NCI-H69 (cell line): Measurements from ENCODE around the gene SART3.
"Not testable (repeated sequence)": the region's sequence is repeated elsewhere in the genome, so short reads cannot be mapped to it uniquely, and the experiment has no call there.

Experiments
- DNase-seq: peaks from one replicate; lab custom pipeline; 2025; lab: John Stamatoyannopoulos, UW

Gene SART3

DNA sequence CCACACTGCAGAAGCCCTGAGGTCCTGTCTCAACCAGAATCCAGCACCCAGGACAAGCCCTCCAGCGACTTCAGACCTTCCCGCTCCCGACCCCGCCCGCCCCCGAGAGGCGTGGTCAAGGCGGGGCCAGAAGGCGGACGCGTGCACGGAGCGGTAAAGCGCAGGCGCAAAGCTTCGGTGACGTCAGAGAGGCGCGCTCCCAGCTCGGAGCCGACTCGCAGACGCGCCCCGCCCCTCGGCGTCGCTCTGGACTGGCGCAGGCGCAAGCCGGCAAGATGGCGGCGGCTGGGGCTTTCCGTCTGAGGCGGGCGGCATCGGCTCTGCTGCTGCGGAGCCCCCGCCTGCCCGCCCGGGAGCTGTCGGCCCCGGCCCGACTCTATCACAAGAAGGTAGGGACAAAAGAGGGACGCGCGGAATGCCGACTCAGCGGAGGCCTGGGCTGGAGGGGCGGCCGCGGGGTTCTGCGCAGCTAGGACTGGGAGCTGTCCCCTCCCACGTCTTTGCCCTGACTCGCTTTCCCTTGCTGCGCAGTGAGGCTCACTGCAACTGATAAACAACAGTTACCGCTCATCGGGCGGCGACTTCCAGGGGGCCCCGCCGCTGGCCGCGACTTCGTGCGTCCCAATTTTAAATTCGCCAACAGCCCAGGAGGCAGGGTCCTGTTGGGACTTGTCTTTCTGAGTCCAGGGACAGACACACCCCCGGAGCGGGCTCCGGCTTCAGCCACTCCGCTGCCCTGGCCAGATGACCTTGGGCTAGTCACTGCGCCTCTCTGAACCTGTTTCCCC is 1.6 kb upstream of the SART3 start, which contains the start of gene ISCU:
TSS of gene ISCU (plus strand) at position 249 of the 788 bp plus-strand sequence. CDS start at position 276, 27 bp downstream.
- peak; percentile 99 for DNase-seq

DNA sequence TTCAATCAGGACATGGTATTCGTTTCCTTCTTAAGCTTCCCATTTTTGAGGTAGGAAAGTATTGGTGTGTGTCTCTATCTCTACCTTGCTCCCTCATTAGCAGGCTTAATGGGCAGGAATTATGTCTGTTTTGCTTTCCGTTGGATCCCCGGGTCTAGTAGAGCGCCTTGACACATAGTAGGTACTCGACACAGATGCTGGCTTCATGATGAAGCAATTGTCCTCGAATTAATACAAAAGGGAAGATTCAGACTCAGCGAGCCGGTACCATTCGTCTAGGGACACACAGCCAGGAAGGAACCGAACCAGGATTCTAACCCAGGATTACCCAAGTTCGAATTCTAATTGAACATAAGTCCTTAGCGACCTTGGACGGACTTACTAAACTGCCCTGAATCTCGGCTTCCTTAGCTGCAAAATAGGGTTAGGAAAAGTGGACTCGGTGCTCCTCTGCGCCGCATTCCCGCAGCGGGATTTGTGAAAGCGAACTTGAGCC is 927 bp upstream of the SART3 start:
- peak; percentile 77 for DNase-seq

DNA sequence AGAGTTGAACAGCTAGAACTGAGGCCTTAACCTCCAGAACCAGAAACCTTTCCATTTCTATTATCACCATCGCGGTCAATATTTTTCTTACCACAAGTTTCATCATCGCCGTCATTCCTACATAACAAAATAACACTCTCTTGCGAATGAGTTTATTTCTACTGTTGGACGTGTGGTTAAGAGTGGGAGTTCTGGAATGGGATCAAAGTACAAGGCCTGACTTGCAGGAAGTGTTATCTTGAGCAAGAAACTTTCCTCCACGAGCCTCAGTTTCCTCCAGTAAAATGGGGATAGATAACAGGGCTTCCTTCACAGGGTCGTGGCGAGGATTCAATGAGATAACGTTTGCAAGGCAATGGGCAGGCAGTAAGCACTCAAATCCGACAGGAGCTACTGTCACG is 652 bp downstream of the SART3 start:
- no peak for DNase-seq

DNA sequence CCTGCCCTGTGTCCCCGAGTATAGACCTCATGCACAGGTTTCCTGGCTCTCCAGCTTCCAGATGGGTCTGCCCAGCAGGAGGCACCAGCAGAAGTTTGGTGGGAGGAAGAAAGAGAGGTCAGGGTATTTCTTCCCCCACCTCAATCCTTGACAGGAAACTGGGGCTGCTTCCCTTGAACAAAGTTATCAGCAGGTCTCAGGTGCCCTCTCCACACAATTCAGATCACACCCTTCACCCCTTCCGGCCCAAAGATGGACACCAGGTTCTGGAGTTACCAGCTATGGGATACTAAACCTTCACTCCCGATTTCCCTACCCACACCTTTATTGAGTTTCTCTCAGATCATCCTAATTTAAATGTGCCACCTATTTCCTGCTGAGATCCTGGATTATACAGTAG is 1.2 kb downstream of the SART3 start:
- DNase-seq = no peak

DNA sequence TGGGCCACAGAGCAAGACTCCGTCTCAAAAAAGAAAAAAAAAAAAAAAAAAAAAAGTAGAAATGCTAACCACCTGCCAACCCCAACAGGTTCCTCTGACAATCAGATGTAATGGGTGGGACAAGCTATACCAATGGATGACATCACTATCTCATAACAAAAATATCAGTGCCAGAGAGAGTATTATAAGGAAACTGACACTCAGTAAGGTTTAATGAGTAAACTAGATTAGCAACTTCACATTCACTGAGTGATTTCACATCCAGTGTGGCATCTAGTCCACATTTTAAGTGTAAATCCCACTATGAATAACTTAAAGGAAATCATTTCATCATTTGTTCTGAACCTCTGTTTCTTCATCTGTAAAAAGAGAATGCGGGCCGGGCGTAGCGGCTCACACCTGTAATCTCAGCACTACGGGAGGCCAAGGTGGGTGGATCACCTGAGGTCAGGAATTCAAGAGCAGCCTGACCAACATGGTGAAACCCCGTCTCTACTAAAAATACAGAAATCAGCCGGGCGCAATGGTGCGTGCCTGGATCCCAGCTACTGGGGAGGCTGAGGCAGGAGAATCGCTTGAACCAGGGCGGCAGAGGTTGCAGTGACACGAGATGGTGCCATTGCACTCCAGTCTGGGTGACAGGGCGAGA is 1.8 kb downstream of the SART3 start:
- DNase-seq = no peak

DNA sequence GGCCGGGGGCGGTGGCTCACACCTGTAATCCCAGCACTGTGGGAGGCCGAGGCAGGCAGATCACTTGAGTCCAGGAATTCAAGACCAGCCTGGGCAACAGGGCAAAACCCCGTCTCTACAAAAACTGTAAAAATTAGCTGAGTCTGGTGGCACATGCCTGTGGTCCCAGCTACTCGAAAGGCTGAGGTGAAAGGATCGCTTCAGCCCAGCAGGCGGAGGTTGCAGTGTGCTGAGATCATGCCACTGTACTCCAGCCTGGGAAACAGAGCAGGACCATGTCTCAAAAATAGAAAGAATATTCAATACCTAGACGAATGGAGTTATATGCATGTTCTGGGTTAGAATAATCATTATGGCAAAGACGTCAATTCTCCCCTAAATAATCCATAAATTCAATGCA is 5.6 kb downstream of the SART3 start:
- not testable (repeated sequence) for DNase-seq

DNA sequence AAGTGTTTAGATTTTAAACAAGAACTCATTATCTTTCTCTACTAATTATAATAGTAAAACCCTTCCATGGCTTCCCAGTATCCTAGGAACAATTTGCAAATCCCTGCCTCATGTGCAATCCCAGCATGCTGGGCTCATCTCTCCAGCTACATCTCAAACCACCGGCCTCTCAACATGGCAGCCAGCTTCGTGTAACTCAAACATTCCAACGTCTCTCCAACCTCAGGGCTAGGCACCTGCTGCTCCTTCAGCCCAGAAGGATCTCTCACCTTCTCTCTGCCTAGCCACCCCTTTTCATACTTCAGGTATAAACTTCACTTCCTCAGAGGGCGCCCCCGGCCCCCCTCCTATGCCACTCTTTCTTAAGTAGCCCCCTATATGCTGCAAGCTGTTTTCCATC is 7.2 kb downstream of the SART3 start:
- DNase-seq = no peak

DNA sequence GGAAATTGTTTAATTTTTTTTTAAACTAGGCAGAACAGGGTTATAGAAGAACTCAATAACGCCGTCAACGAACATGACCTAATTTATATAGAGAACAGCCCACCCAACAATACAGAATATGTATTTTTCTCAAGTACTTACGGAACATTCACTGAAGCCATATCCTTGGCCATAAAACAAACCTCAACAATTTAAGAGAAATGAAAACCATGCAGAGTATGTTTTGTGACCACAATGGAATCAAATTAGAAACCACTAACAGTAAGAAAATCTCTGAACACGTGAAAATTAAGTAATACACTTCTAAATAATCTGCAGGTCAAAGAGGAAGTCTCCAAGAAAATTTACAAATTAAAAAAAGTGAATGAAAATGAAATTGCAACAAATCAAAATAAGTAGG is 9.4 kb downstream of the SART3 start:
- DNase-seq = no peak

DNA sequence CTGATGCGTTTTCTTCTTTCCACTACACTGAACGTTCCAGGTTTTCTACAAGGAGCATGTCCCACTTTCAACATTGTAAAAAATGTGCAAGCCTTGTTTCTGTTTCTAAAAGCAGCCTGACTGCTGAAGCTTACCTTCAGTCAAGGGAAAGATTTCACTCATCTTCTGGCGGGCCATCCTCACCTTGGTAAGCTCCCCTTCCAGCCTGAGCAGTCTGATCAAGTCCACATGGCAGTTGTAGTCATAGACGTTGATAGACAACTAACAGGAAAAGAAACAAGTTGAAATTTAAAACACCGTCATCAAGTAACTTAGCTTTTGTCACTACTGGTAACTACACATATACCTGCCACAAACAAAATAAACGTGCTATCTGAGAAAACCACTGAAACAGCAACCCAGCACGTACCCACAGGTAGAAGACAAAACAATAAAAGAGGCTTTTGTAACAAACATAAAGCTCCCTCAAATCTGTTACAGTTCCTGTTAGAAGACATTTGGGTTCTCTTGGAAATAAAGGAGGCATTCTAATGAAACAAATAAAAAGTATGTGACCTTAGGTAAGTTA is 11.9 kb downstream of the SART3 start:
- DNase-seq = no peak

DNA sequence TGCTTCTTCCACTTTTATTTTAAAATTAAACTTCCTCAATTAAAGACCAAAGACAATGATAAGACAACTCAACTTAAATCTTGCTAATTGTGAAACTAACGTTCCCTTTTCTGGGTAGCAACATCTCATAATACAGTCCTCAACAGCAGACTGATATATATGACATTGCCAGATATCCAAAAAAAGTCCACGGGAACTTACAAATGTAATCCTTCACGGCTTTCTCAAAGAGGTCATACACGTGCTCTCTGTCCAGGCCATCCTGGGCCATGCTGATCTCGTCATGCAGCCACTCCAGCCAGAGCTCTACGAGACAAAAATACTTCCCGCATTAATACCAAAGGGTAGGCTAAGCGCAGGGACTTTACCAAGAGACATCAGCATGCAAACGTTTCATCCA is 13.3 kb downstream of the SART3 start:
- no peak for DNase-seq

DNA sequence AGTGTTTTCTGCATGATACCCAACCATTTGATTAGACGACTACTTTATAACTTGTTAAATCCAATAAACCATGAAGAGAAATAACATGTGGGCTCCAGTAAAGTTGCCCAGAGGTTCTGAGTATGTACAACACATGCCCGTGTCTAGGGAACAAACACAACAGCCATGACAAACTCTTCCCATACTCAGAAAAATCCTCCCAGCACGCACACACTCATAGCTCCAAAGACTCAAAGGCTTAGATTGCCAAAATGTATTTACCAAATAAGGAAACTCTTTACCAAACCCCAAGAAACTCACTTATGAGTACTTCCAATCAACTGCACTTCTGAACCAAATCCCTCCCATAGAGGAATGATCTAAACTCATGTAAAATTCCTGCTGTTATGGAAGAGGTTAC is 17.3 kb downstream of the SART3 start:
- DNase-seq = no peak

DNA sequence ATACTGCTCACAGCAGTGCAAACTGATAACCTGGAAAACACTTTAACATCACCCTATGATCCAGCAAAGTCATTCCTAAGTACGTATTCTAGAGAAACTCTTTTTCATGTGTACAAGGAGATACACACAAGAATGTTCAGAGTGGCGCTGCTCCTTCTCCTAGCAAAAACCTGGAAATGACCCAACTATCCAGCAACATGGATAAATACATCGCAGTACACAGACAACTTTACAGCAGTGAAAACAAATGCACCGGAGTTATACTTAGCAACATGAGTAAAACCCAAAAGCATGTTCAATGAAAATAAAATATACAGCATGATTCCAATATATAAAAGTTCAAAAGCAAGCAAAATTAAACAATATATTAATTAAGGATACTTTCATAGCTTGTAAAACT is 18.7 kb downstream of the SART3 start:
- no peak for DNase-seq

DNA sequence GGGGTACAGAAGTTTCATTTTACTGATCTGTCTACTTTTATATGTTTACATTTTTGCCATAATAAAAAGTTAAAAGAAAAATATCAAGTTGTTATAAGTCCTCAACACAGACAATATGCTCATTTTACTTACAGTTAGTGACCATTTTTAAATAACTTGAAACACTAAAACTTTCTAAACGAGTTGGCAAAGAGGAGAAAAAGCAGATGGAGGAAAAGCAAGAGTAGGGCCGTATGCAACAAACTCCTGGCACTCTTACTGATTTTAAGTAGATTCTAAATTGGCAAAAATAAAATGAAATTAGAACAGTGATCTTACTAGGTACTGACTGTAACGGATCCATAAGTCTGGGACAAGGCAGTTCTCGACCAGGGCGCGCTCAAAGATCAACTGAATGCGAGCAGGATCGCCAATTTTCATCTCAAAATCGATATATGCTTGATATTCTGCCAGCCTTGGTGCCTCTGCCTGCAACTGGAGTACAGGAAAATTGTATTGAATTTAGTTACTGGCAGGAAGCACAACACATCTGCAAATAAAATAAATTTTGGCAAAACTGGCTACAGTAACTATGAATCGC is 22.3 kb downstream of the SART3 start:
- no peak for DNase-seq

DNA sequence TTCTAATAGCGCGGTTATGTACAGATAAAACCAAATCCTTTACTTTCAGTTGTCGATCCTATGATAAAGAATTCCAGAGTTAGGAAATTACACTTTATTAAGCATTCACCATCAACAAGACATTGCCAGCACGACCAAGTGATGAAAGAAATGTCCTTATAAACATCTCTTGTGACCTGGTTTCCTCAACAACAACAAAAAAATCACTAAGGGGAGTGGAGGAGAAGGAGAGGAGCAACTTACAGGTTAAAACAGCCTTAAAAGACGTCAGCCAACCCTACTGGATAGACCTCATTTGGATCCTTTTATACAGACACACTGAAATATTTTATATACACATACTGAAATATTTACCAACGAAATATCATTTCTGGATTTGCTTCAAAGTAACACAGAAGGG is 22.8 kb downstream of the SART3 start:
- no peak for DNase-seq

DNA sequence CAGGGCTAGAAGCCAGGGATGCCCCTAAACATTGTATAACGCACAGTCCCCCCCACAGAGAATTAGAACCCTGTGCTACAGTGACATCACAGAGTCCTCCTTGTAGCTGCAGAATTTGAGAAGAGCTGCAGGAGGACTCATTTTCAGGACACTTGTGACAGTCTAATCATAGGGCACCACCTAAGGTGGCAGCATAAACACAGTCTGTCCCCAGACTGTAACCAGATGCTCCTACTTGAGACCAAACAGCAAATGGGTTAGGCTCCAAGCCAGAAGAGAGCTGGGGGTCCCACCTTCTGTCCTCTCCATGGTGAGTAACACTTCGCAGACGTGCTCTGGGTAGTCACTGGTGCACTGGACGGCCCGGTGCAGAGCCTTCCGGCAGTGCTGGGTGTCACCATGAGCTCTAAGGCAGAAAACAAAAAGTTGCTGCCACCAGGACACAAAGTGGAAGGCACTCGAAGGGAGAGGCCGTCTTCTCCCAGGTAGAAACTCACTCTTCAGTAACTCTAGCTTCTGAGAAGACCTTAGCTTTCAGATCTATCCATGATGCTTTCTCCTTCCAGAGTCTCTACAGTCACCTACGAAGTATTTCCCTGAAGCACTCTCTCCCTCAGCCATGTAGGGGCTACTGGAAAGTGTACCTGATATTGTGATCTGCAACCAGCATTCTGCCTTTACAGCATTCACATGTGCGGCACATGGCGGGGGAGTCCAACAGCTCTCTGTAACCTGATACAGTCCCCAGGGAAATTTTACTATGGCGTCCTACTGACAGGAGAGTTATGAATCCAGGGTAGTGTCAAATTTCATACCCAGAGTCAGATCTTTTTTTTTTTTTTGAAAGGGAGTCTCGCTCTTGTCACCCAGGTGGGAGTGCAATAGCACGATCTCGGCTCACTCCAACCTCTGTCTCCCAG is 28.8 kb downstream of the SART3 start:
- DNase-seq = peak; percentile 84

DNA sequence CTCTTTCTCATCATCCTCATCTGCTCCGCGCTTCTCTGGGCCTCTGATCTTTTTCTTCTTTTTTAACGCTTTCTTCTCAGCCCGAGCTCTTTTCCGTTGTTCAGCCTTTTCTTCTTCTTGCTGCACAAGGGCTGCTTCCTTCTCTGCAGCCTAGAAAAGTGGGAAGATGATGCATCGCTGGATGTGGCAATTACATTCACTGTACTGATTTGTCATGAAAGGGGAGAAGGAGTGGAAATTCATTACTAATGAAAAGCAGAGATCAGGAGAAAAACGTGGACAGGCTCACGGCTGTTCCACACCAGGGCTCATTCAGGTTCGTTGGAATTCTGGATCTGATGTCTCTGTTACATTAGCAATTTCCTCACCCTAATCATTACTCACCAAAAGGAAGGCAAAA is 30.8 kb downstream of the SART3 start:
- DNase-seq = no peak

DNA sequence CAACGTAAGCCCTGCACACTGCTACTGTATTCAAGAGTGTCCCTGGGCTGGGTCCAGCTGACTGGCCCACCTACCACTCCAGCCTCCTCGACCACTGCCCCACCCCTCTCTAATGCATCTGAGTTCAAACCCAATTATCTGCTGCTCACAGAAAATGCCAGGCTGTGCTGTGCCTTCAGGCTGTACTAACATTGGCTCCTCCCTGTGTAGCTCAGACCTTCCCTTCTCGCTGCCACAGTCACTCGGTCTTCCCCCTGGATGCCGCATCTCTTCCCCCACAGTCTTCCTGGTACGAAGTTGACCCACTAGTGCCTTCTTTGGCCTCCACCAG is 33.8 kb downstream of the SART3 start:
- no peak for DNase-seq

DNA sequence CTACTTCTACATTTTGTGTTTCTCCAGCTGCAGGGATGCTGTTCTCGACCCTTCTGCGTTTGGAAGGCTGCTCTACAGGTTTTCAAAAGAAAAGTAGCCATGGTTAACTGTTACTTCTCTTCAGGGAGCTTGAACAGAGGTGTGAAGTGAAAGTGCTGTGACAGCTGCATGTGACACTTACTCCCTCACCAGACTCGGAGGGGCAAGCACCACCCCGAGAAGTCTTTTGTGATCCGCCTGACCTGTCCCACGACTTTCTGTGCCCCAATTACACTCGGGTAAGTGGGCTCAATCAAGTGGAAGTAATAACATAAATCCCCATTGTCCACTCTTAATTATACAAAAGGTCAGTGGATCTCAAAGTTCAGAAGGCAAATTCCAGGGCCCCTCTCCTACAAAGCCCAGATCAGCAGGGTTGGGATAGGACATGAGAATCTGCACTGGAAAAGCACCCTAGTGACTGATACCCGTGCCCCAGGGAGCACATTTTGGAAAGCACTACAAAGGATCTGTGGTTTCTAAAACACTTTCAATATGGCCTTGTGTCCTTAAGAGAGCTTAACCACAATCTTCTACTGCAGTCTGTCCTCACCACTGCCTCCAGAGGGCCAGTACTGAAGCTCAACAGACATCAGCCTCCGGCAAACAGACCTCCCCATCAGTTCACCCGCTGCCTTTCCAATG is 34.3 kb downstream of the SART3 start:
- DNase-seq = no peak

DNA sequence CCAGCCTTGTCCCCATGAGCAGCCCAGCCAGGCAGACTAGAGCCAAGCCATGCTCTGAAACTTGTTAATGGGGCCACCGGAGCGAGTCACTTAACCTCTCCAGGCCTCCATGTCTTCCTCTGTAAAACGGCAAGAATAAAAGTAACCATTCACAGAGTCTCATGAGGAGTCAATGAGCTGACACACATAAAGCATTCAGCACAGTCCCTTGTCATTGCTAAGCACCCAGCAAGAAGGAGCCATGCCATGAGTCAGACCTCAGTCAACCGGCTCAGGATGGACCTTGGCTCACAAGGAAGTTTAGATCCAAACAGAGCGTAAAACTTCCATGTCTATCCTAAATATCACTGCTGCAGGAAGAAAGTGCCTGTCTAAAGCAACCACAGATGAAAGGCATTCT is 35.3 kb downstream of the SART3 start:
- DNase-seq = no peak

DNA sequence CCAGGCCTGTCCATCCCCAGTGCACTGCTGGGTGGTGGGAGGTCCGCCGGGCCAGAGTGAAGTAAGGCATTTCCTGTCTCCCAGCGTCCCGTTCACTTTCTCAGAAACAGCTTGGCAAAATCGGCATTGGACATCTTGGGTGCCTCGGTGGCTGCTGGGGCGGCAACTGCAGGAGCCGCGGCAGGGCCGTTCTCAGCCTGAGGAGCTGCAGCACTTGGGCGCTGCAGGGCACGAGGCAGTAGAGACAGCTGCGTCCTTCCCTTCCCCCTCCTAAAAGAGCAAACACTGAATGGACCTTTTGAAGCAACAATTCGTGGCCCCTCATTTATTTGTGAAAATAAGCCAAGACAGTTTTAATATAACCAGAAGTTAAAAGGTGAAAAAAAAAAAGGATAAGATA is 37.6 kb downstream of the SART3 start:
- DNase-seq = no peak

DNA sequence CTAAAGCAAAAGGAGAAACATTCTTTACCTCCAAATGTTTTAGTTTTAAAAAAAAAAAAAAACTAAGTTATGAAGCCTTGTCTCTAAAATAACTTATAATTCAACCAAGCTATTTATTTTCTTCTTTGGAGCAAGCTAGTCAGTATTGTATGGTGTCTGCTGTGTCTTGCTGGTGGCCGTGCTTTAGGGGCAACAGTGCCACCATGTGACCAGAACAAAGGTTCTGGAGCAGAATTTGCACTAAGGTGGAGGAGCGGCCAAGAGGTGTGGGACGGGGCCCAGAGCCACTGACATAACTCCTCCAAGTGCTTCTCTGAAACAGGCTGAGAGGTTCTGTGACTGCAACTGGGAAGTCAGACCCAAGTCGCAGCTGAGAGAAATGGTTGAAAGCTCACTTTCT is 41.4 kb downstream of the SART3 start:
- DNase-seq = no peak
